ENCODE measurements around the gene RNF183. TPM values are rescaled to one million over a fixed set of nuclear protein-coding genes. Genes with fewer than 3 reads are reported as not detected.

RNF183 gene
- polyA plus RNA-seq, 1 donor from 2014 or later, result not detected

DNA sequence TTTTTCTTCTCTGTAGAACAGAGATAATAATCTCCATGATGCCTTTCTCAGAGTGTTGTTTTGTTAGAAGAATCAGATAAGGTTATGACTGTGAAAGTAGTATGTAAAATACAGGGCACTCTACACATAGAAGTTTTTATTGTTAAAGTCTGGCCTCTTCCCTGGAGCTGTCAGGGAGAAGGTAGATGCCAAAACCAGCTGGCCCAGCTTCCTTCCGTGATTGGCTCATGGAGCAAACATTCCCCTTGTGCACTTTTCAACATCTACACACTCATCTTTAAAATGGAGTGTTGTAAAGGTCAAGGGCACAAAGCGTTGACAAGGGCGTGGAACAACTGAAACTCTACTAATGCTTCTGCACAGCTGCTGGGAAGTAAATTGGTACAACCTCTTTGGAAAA lies 7.4 kb upstream of the RNF183 start:
- no peak overlapping the region for H3K4me3 ChIP-seq (ENCODE audit: low read length)
- no peak overlapping the region for H2AFZ ChIP-seq (ENCODE audit: low read depth, low read length)
- no peaks in the 10 kb centered on the region for H3K36me3 ChIP-seq (ENCODE audit: insufficient read depth, low read length)
- H3K27me3 ChIP-seq (ENCODE audit: insufficient read depth, low read depth, low read length), result no peaks in the 10 kb centered on the region
- no peak for TF ChIP-seq EP300 (conservative IDR thresholded peaks at IDR 0.05; ENCODE audit: poor library complexity, severe bottlenecking)
- no peak overlapping the region for H3K9ac ChIP-seq (ENCODE audit: low read length)
- no peaks in the 10 kb centered on the region for H4K20me1 ChIP-seq (ENCODE audit: insufficient read depth)
- no peaks in the 10 kb centered on the region for H3K9me2 ChIP-seq (ENCODE audit: insufficient read depth, low read length)
- no peaks in the 10 kb centered on the region for H3F3A ChIP-seq (ENCODE audit: insufficient read depth, low read length, poor library complexity, severe bottlenecking)
- no peak overlapping the region for H3K27ac ChIP-seq (ENCODE audit: low read length)
- H3K9me3 ChIP-seq (ENCODE audit: low read length), result no peaks in the 10 kb centered on the region
- H3K4me2 ChIP-seq (ENCODE audit: low read length), result no peak overlapping the region
- H3K79me2 ChIP-seq (replicated peaks; ENCODE audit: insufficient read depth, low read length), result no peaks in the 10 kb centered on the region

DNA sequence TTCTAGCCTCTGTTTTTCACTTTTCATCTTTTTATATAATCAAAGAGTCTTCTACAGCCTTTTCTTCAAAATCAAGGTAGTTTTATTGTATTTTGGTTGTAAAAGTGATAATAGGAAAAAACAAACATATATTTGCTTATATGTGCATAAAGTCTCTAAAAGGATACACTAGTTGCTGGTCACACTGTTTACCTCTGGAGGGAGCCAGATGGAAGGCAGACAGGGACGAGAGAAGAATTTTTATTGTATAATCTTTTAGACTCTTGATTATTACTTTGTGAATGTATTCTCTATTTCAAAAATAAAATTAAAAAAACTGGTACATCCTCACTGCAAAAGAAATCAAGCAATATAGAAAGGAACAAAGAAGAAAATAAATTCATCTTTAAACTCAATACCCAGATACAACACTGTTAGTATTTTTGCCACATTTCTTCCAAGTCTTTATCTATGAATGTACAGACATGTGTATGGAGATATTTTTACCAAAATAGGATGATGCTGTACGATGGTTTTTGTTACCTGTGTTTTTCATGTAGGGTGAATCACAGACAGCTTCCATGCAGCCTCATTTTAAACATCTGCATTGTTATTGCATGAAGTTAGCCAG lies 6.1 kb upstream of the RNF183 start:
- H3K27me3 ChIP-seq (ENCODE audit: insufficient read depth, low read depth, low read length), result no peaks in the 10 kb centered on the region
- TF ChIP-seq MXI1 (conservative IDR thresholded peaks at IDR 0.05; ENCODE audit: poor library complexity, severe bottlenecking) (no peak), EZH2 (IDR thresholded peaks at IDR 0.05; ENCODE audit: borderline replicate concordance, insufficient read depth, low read length, poor library complexity, severe bottlenecking) (no peak), SMC3 (conservative IDR thresholded peaks at IDR 0.05; ENCODE audit: poor library complexity) (peak; percentile 68), POLR2AphosphoS5 (IDR thresholded peaks at IDR 0.05) (no peak), RAD21 (conservative IDR thresholded peaks at IDR 0.05) (peak; percentile 75), CTCF (IDR thresholded peaks at IDR 0.05; ENCODE audit: poor library complexity, severe bottlenecking) (peak; percentile 69), EP300 (conservative IDR thresholded peaks at IDR 0.05; ENCODE audit: poor library complexity, severe bottlenecking) (no peak)
- TF ChIP-seq, protein P1, sequence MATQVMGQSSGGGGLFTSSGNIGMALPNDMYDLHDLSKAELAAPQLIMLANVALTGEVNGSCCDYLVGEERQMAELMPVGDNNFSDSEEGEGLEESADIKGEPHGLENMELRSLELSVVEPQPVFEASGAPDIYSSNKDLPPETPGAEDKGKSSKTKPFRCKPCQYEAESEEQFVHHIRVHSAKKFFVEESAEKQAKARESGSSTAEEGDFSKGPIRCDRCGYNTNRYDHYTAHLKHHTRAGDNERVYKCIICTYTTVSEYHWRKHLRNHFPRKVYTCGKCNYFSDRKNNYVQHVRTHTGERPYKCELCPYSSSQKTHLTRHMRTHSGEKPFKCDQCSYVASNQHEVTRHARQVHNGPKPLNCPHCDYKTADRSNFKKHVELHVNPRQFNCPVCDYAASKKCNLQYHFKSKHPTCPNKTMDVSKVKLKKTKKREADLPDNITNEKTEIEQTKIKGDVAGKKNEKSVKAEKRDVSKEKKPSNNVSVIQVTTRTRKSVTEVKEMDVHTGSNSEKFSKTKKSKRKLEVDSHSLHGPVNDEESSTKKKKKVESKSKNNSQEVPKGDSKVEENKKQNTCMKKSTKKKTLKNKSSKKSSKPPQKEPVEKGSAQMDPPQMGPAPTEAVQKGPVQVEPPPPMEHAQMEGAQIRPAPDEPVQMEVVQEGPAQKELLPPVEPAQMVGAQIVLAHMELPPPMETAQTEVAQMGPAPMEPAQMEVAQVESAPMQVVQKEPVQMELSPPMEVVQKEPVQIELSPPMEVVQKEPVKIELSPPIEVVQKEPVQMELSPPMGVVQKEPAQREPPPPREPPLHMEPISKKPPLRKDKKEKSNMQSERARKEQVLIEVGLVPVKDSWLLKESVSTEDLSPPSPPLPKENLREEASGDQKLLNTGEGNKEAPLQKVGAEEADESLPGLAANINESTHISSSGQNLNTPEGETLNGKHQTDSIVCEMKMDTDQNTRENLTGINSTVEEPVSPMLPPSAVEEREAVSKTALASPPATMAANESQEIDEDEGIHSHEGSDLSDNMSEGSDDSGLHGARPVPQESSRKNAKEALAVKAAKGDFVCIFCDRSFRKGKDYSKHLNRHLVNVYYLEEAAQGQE (IDR thresholded peaks at IDR 0.05; ENCODE audit: borderline replicate concordance), result no peak
- no peak overlapping the region for H3K27ac ChIP-seq (ENCODE audit: low read length)
- no peaks in the 10 kb centered on the region for H4K20me1 ChIP-seq (ENCODE audit: insufficient read depth)
- no peaks in the 10 kb centered on the region for H3K79me2 ChIP-seq (replicated peaks; ENCODE audit: insufficient read depth, low read length)
- H3K9ac ChIP-seq (ENCODE audit: low read length), result no peak overlapping the region
- H2AFZ ChIP-seq (ENCODE audit: low read depth, low read length), result no peak overlapping the region
- H3K36me3 ChIP-seq (ENCODE audit: insufficient read depth, low read length), result no peaks in the 10 kb centered on the region
- no peak overlapping the region for H3K4me2 ChIP-seq (ENCODE audit: low read length)
- no peaks in the 10 kb centered on the region for H3F3A ChIP-seq (ENCODE audit: insufficient read depth, low read length, poor library complexity, severe bottlenecking)
- no peaks in the 10 kb centered on the region for H3K9me3 ChIP-seq (ENCODE audit: low read length)
- no peaks in the 10 kb centered on the region for H3K9me2 ChIP-seq (ENCODE audit: insufficient read depth, low read length)
- no peak overlapping the region for H3K4me3 ChIP-seq (ENCODE audit: low read length)

Measured in neural cell (in vitro differentiated cells).